Stimulated activated naive B cell treated with anti-CD40 and anti-IgM and Interleukin-4, amounts not matched to agents 10 μg/mL and 1 μg/mL and 100 μg/mL, for 72 hours (primary cell): ENCODE results near the gene UTS2R.

Source experiments
- ATAC-seq, 2 donors: fragments of 150-1000 bp; cut with Tn5 transposase; replicated peaks; 2 replicates each; pipeline ENCODE4 v1.10.0; 2021; ENCODE audit warnings: moderate library complexity in 1 of 2
- DNase-seq: peaks from one replicate; pipeline ENCODE4 v3.0.0; 2021
- H3K27ac Mint-ChIP-seq: one replicate; pipeline ENCODE4 v1.8.0; 2022; ENCODE audit warnings: mild to moderate bottlenecking, mixed read lengths
- H3K27me3 Mint-ChIP-seq, 2 donors: one replicate each; pipeline ENCODE4 v1.8.0; 2022; ENCODE audit warnings: mixed read lengths in 2 of 2
- H3K36me3 Mint-ChIP-seq, 2 donors: one replicate each; pipeline ENCODE4 v1.8.0; 2022; ENCODE audit warnings: mixed read lengths in 2 of 2, mild to moderate bottlenecking in 1 of 2
- H3K4me1 Mint-ChIP-seq, 2 donors: one replicate each; pipeline ENCODE4 v1.8.0; 2022; ENCODE audit warnings: mixed read lengths in 2 of 2, mild to moderate bottlenecking in 1 of 2
- H3K4me3 Mint-ChIP-seq, 2 donors: one replicate each; pipeline ENCODE4 v1.8.0; 2022; ENCODE audit warnings: mild to moderate bottlenecking in 2 of 2, mixed read lengths in 2 of 2, moderate library complexity in 1 of 2
- H3K9me3 Mint-ChIP-seq, 2 donors: one replicate each; pipeline ENCODE4 v1.8.0; 2022; ENCODE audit warnings: mixed read lengths in 2 of 2, mild to moderate bottlenecking in 1 of 2

The UTS2R gene

DNA sequence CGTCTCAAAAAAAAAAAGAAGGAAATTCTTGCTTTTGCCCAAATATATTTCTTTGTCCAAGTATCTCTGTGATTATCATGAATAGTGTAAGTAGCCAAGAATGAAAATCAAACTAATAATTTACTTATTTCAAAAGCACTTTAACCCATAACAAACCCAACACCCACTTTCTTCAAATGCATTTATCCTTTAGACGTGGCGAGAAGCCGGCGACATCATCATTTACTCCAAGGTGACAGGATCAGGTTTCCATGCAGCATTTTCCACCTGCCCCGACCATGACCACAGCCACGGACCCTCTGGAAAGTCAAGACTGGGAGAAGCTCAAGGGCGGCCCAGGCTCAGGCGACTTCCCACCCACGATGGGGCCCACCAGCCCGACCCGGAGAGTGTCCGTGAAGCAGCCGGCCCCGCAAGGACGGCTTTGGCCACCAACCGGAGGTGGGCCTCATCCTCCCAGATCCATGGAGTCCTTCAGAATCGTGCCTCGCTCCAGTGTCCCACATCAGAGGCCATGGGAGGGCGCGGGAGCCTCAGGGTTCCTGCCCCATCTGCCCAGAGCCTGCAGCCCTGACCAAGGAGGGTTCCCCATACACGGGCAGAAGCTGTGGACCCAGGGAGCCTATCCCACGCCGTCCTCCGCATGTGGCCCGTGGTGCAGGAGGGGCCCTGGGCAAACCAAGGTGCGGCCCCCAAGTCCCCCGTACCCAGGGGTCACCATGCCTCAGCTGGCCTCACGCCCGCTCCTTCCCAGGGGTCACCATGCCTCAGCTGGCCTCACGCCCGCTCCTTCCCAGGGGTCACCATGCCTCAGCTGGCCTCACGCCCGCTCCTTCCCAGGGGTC is 18.7 kb downstream of the UTS2R start:
- Mint-ChIP-seq H3K27me3 (peaks cover 9 to 11% of the 10 kb centered on the region in 2 donors), H3K9me3 (no peaks in the 10 kb centered on the region), H3K4me1 (peaks cover 0 to 7% of the 10 kb centered on the region in 2 donors), H3K4me3 (no peak overlapping the region), H3K27ac (no peak overlapping the region), H3K36me3 (peaks cover 22 to 31% of the 10 kb centered on the region in 2 donors)
- ATAC-seq = no peak
- DNase-seq = no peak

DNA sequence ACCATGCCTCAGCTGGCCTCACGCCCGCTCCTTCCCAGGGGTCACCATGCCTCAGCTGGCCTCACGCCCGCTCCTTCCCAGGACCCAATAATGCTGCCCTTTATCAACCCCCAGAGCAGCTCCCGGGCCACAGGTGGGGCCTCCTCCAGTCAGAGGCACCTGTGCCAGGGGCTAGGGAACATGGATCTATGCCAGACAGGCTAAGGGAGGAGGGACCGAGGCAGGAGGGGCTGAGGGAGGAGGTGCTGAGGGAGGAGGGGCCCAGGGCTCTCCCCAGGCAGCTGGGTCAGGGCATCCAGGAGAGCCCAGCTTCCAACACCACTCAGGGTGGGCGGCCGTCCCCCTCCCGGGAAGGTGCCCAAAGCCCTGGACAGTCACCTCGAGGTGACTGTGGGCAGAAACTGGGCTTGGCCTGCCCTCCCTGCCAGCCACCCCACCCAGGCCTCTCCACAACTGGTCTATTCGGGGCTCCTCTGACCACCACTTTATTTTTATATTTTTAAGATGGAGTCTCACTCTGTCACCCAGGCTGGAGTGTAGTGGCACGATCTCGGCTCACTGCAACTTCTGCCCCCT is 19.4 kb downstream of the UTS2R start:
- peaks cover 26 to 35% of the 10 kb centered on the region in 2 donors for H3K36me3 Mint-ChIP-seq
- ATAC-seq (no peak), DNase-seq (no peak)
- peaks cover 0 to 9% of the 10 kb centered on the region in 2 donors for H3K4me1 Mint-ChIP-seq
- H3K27me3 Mint-ChIP-seq = peaks cover 5 to 9% of the 10 kb centered on the region in 2 donors
- H3K27ac Mint-ChIP-seq = no peak overlapping the region
- H3K4me3 Mint-ChIP-seq = no peak overlapping the region
- no peaks in the 10 kb centered on the region for H3K9me3 Mint-ChIP-seq

DNA sequence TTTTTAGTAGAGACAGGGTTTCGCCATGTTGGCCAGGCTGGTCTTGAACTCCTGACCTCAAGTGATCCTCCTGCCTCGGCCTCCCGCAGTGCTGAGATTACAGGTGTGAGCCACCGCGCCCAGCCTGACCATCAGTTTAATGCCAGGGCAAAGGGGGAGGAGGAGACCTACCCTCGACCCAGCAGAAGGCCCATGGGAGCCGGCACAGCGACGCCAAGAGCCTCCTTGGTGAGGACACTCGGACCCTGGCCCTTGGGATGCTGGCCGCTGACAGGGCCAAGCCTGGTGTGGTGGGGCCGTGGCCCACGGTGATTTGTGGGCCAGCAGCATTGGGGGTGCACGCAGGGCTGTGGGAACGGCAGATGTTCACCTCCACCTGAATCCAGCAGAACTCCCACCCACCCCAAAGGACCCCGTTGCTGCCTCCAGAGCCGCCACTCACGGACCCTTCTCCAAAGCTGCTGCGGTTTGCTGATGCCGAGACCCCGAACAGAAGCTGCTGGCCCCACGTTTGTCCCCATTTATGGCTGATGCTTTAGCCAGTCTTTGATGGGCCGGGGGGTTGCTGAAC is 20.0 kb downstream of the UTS2R start:
- Mint-ChIP-seq H3K4me3 (no peak overlapping the region), H3K27me3 (peaks cover 0 to 6% of the 10 kb centered on the region in 2 donors), H3K36me3 (peaks cover 26 to 42% of the 10 kb centered on the region in 2 donors), H3K9me3 (no peaks in the 10 kb centered on the region), H3K4me1 (peaks cover 0 to 6% of the 10 kb centered on the region in 2 donors), H3K27ac (no peak overlapping the region)
- DNase-seq = no peak
- no peak for ATAC-seq

DNA sequence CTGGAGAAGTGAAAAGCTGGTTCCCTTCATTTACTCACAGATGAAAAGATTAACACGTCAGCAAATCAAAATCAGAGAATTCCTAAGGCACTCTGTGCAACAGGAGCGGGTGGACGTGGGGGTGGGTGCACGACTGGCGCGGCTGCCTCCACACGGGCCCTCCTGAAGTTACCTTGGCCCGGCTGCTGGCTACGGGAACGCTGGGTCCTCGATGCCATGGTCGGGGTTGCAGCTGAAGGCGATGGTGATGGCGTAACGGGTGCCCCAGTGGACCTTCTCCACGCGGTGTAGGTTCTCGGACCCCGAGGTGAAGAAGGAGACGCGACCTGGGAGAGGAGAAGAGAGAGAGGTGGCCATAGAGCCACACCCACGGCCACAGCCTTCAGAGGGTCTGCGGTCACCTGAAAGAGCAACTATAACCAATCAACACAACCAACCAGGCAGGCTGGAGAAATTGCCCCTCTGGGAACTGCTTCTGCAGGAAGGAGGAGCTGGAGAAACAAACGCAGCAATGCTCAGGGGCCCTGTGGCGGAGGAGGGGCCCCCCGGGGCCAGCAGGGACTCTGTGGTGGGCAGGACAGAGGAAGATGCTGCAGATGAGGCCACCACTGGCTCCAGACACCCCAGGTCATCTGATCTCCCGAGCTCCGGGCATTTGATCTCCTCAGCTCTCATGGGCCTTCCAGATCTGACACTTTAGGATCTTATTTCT is 20.8 kb downstream of the UTS2R start:
- Mint-ChIP-seq H3K4me3 (no peak overlapping the region), H3K27ac (no peak overlapping the region), H3K4me1 (peaks cover 0 to 10% of the 10 kb centered on the region in 2 donors), H3K27me3 (peaks cover 0 to 6% of the 10 kb centered on the region in 2 donors), H3K9me3 (no peaks in the 10 kb centered on the region), H3K36me3 (peaks cover 28 to 47% of the 10 kb centered on the region in 2 donors)
- ATAC-seq = no peak
- DNase-seq = no peak

DNA sequence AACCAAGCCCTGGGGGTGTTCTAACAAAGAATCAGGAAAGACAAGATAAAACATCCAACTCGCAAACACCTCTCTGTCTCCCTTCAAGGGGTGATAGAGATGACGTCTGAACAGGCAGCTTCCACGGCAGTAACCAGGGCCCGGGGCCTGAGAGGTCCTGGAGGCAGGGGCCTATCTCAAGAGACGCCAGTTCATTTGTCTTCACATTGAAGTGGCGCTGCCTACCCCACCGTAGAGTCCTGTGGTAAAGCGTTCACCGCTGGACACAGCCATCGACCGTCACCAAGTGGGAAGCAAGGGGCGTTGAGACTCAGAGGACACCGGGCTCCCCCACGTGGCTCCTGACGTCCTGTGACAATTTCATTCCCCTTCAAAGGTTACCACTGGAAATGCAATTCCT is 21.4 kb downstream of the UTS2R start:
- ATAC-seq = no peak
- Mint-ChIP-seq H3K4me3 (no peak overlapping the region), H3K36me3 (peaks cover 31 to 48% of the 10 kb centered on the region in 2 donors), H3K27ac (no peak overlapping the region), H3K27me3 (no peaks in the 10 kb centered on the region), H3K4me1 (peaks cover 0 to 7% of the 10 kb centered on the region in 2 donors), H3K9me3 (no peaks in the 10 kb centered on the region)
- no peak for DNase-seq

DNA sequence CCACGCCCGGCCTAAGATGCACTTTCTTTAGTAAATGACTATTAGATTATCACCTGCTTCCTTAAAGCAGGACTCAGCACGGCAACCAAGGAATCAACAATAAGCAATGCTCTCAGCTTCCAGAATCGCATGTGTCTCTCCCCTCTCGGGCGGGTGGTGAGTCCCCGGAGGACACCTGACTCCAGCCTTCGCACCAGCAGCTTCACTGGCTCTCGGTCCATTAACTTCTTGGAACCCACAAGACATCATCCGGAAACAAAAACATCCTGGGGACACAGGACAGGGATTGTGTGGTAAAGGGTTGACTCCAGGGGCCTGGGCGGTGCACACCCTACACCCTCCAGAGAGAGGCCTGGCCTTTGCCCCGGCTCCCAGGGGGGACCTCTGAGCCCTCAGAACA is 22.7 kb downstream of the UTS2R start:
- Mint-ChIP-seq H3K27ac (no peak overlapping the region), H3K36me3 (peaks cover 34 to 55% of the 10 kb centered on the region in 2 donors), H3K27me3 (no peaks in the 10 kb centered on the region), H3K4me1 (peaks cover 0 to 7% of the 10 kb centered on the region in 2 donors), H3K9me3 (no peaks in the 10 kb centered on the region), H3K4me3 (no peak overlapping the region)
- DNase-seq = no peak
- no peak for ATAC-seq

DNA sequence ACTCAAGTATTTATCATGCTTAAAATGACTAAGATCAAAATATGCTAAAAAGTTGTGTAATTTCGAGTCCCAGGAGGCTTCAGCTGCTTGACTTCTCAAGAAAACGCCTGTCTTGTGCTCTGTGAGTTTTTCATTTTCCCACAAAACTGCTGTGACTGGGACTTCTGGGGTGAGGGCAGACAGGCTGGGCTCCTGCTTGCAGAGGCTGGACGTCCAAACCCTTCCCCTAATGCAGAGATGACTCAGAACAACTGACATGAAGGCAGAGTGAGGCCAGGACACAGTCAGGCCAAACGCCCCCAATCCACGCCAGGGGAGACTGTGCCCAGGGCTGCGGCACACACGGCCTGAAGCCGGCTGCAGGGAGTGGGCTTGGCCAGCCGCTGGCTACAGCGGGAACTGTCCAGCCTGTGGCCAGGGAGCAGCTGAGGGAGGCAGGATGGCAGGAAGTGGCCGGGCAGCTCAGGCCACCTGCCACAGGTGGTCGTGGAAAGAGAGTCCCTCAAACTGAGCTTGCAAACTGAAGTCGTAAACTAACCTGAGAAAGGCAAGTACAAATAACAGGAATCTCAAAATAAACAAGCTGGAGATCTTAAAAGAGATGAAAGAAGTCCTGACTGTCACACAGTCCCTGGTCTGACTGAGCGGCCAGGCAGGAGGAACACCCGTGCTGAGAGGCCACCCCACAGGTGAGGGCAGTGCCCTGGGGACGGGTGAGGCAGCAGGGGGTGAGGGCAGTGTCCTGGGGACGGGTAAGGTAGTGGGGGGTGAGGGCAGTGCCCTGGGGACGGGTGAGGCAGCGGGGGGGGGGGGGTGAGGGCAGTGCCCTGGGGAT is 25.3 kb downstream of the UTS2R start:
- H3K27ac Mint-ChIP-seq = peak overlapping the region; percentile 4
- H3K36me3 Mint-ChIP-seq = peaks cover 37 to 70% of the 10 kb centered on the region in 2 donors
- DNase-seq = no peak
- H3K4me3 Mint-ChIP-seq = no peak overlapping the region
- H3K4me1 Mint-ChIP-seq = peaks cover 11 to 16% of the 10 kb centered on the region in 2 donors
- ATAC-seq = no peak
- H3K27me3 Mint-ChIP-seq = no peaks in the 10 kb centered on the region
- no peaks in the 10 kb centered on the region for H3K9me3 Mint-ChIP-seq

DNA sequence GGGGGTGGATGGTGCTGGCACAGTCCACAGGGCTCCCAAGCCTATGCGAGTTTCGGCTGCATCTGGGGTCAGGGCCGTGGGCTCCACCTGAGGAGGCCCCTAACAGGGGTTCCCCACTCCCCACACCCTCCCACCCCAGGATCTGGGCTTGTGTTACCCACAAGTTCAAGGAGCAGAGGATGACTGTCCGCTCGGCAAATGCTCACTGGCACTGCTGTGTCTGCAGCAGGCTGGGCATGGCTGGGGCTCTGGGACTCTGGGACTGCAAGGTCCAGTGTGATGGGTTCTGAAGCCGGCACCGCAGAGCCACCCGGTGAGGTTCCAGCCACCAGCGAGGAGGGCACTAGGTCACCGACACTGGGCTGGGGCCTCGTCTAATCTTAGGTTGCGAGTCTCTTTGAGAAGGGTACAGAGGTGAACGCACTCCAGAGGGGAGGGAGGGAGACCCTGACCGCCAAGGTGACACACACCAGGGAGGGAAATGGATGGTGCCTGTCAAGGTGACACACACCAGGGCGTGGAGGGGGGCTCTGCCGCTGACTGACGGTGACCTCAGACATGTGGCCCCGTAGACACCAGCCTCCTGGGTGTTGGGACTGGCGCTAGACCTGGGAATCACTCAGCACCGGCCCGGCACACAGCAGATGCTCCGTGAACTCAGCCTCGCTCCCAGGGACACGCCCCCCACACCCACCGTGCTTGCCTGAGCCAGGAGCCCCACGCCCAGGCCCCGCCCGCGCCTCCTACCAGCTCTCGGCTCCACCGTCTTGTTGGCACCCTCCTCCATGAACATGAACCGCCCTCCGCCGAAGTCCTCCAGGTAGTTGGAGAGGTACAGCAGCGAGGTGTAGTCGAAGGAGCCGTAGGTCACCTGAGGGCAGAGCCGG is 26.1 kb downstream of the UTS2R start:
- no peaks in the 10 kb centered on the region for H3K27me3 Mint-ChIP-seq

DNA sequence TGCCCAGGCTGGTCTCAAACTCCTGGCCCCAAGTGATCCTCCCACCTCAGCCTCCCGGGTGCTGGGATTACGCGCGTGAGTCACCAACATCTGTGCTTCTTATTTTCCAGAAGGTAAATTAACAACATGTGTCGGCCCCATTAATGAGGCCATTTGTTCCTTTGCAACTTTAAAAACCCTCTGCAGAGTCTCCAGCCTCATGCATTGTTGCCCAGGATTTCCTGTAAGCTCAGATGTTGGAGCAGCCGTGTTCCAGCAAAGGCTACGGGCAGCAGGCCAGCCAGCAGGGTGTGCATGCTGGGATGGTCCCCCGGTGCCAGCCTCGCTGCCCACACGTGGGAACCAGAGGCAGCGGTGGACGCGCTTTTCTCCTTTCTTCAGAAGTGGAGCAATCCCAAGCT is 27.5 kb downstream of the UTS2R start:
- peaks cover 31 to 69% of the 10 kb centered on the region in 2 donors for H3K36me3 Mint-ChIP-seq
- H3K27ac Mint-ChIP-seq = no peak overlapping the region
- H3K4me3 Mint-ChIP-seq = no peak overlapping the region
- no peaks in the 10 kb centered on the region for H3K27me3 Mint-ChIP-seq
- peaks cover 13 to 21% of the 10 kb centered on the region in 2 donors for H3K4me1 Mint-ChIP-seq
- H3K9me3 Mint-ChIP-seq = no peaks in the 10 kb centered on the region
- ATAC-seq (no peak), DNase-seq (no peak)

More for the DNA sequence above, 26.1 kb downstream of the UTS2R start:
- H3K36me3 Mint-ChIP-seq = peaks cover 31 to 70% of the 10 kb centered on the region in 2 donors
- ATAC-seq (no peak), DNase-seq (no peak)
- H3K27ac Mint-ChIP-seq = no peak overlapping the region
- no peaks in the 10 kb centered on the region for H3K9me3 Mint-ChIP-seq
- H3K4me1 Mint-ChIP-seq = peaks cover 11 to 17% of the 10 kb centered on the region in 2 donors
- H3K4me3 Mint-ChIP-seq = no peak overlapping the region

DNA sequence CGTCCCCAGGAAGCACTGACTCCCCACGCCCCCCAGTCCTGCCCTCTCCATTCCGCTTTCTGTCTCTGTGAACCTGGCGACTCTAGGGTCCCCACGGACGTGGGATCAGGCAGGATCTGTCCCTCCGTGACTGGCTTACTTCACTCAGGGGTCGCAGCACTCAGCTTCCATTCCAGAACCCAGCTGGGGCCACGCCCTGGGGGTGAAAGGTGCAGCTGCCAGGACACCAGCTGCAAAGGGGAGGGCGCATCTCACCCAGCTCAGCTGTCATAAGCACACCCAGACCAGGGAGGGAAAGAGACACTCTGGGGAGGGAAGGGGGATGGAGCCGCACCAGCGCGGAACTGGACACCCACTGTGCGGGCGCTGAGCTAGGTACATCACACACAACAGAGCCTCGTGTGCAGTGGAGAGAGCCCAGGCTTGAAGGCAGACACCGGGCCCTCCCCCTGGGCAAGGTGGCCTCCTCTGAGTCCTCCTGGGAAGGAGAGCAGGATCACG is 28.1 kb downstream of the UTS2R start:
- Mint-ChIP-seq H3K9me3 (no peaks in the 10 kb centered on the region), H3K27me3 (no peaks in the 10 kb centered on the region), H3K4me1 (peaks cover 13 to 21% of the 10 kb centered on the region in 2 donors), H3K36me3 (peaks cover 31 to 63% of the 10 kb centered on the region in 2 donors), H3K27ac (no peak overlapping the region), H3K4me3 (no peak overlapping the region)
- no peak for ATAC-seq
- no peak for DNase-seq

DNA sequence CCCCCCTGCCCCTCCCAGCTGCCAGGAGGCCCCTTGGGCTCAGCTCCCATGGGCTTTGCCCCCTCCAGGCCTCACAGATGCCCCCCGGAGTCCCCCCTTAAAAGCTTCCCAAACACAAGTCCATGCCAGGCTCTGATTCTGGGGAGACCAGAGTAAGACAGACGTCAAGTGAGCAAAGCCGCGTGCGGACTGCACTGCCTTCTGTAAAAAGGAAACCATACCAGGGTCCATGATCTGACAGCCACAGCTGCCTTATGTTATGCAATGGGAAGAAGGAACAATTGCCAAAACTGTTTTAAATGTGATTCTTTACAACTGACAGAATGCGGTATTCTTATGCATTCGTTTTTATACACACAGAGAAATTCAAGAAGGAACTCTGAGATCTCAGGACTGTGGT is 28.6 kb downstream of the UTS2R start:
- Mint-ChIP-seq H3K27me3 (no peaks in the 10 kb centered on the region), H3K27ac (no peak overlapping the region), H3K36me3 (peaks cover 28 to 61% of the 10 kb centered on the region in 2 donors), H3K9me3 (no peaks in the 10 kb centered on the region), H3K4me1 (peaks cover 13 to 21% of the 10 kb centered on the region in 2 donors), H3K4me3 (no peak overlapping the region)
- DNase-seq = no peak
- ATAC-seq = no peak

DNA sequence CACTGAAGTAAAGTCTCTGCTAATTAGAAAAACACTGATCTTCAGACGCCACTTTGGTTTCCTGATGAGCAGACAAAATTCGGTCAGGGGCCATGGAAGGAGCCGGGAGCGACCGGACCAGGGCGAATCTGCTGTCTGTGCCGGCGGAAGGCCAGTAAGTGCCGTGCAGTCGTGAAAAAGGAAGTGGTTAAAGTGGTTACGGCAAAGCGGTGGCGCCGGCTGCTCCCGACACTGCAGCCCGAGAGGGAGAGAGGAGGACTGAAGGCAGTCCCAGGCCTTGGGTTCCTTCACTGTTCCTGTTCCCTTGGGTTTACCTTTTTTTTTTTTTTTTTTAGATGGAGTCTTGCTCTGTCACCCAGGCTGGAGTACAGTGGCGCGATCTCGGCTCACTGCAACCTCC is 29.3 kb downstream of the UTS2R start:
- no peaks in the 10 kb centered on the region for H3K9me3 Mint-ChIP-seq
- H3K27me3 Mint-ChIP-seq = no peaks in the 10 kb centered on the region
- H3K36me3 Mint-ChIP-seq = peaks cover 28 to 60% of the 10 kb centered on the region in 2 donors
- ATAC-seq = peak; percentile 88 to 90
- peaks cover 12 to 21% of the 10 kb centered on the region in 2 donors for H3K4me1 Mint-ChIP-seq
- DNase-seq = peak; percentile 43
- peak overlapping the region; percentile 95 for H3K27ac Mint-ChIP-seq
- peak overlapping the region; percentile 75 to 85 for H3K4me3 Mint-ChIP-seq

DNA sequence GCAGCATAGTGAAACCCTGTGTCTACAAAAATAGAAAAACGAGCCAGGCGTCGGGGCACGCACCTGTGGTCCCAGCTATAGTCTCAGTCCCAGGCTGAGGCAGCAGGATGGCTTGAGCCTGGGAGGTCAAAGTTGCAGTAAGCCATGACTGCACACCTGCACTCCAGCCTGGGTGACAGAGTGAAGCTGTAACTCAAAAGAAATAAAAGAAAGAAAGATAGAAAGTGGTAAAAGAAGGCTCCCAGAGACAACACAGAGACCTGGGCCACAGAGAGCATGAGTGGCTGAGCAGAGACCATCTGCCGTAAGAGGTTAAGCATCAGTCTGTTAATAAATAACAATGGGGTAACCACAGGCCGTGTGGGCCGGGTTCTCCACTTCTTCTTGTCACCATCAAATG is 31.3 kb downstream of the UTS2R start:
- H3K36me3 Mint-ChIP-seq = peaks cover 30 to 59% of the 10 kb centered on the region in 2 donors

More for the DNA sequence above, 31.3 kb downstream of the UTS2R start:
- DNase-seq = no peak
- no peak overlapping the region for H3K4me3 Mint-ChIP-seq
- no peaks in the 10 kb centered on the region for H3K9me3 Mint-ChIP-seq
- H3K27me3 Mint-ChIP-seq = no peaks in the 10 kb centered on the region
- H3K4me1 Mint-ChIP-seq = peaks cover 13 to 29% of the 10 kb centered on the region in 2 donors
- ATAC-seq = peak; percentile 57 to 73
- peak overlapping the region; percentile 51 for H3K27ac Mint-ChIP-seq
